Astrocyte (in vitro differentiated cells and primary cell): Measurements from ENCODE around the gene UBL4B. TPM values are rescaled to one million over a fixed set of nuclear protein-coding genes. Genes with fewer than 3 reads are reported as not detected.

Experiments
- DNase-seq: peaks from one replicate; pipeline ENCODE4 v3.0.0-alpha.2; 2010; ENCODE audit warnings: low read depth
- FAIRE-seq: peaks from 2 replicates; lab custom pipeline; 2011; peaks lifted over from hg19 to GRCh38; lab: Jason Lieb, UNC
- H2AFZ ChIP-seq: 2 replicates; pipeline ENCODE4 v1.6.0; 2012; ENCODE audit warnings: low read depth, low read length, inconsistent platforms
- H3K27ac ChIP-seq: 2 replicates; pipeline ENCODE4 v1.5.1; 2011; ENCODE audit warnings: low read depth, low read length, inconsistent platforms
- H3K27me3 ChIP-seq: 2 replicates; pipeline ENCODE4 v1.6.0; 2011; ENCODE audit warnings: low read length, inconsistent platforms; ENCODE audit not compliant: insufficient read depth
- H3K36me3 ChIP-seq: 2 replicates; pipeline ENCODE4 v1.5.1; 2011; ENCODE audit warnings: low read length, inconsistent platforms; ENCODE audit not compliant: insufficient read depth
- H3K4me1 ChIP-seq: 2 replicates; pipeline ENCODE4 v1.5.1; 2011; ENCODE audit warnings: low read length, inconsistent platforms; ENCODE audit not compliant: insufficient read depth
- H3K4me2 ChIP-seq: 2 replicates; pipeline ENCODE4 v1.6.0; 2012; ENCODE audit warnings: low read length, inconsistent platforms
- H3K4me3 ChIP-seq: 2 replicates; pipeline ENCODE4 v1.5.1; 2011; ENCODE audit warnings: low read depth, mild to moderate bottlenecking, low read length, inconsistent platforms; ENCODE audit not compliant: insufficient read depth
- H3K79me2 ChIP-seq: 2 replicates; pipeline ENCODE4 v1.6.0; 2012; ENCODE audit warnings: mild to moderate bottlenecking, low read length, inconsistent platforms; ENCODE audit not compliant: insufficient read depth
- H3K9ac ChIP-seq: 2 replicates; pipeline ENCODE4 v1.6.0; 2012; ENCODE audit warnings: mild to moderate bottlenecking, low read length, inconsistent platforms
- H3K9me3 ChIP-seq: 2 replicates; pipeline ENCODE4 v1.5.1; 2012; ENCODE audit warnings: low read depth, mild to moderate bottlenecking, low read length, inconsistent platforms; ENCODE audit not compliant: insufficient read depth
- H4K20me1 ChIP-seq: 2 replicates; pipeline ENCODE4 v1.6.0; 2012; ENCODE audit warnings: low read length, inconsistent platforms; ENCODE audit not compliant: insufficient read depth
- H3K27ac Mint-ChIP-seq: one replicate; pipeline ENCODE4 v1.8.0; 2021; ENCODE audit warnings: mild to moderate bottlenecking, mixed read lengths; ENCODE audit not compliant: unreplicated experiment
- H3K27me3 Mint-ChIP-seq: one replicate; pipeline ENCODE4 v1.8.0; 2021; ENCODE audit warnings: low read depth, mixed read lengths; ENCODE audit not compliant: unreplicated experiment
- H3K36me3 Mint-ChIP-seq: one replicate; pipeline ENCODE4 v1.8.0; 2021; ENCODE audit warnings: low read depth, mixed read lengths; ENCODE audit not compliant: unreplicated experiment
- H3K4me1 Mint-ChIP-seq: one replicate; pipeline ENCODE4 v1.8.0; 2021; ENCODE audit warnings: low read depth, mixed read lengths; ENCODE audit not compliant: unreplicated experiment
- H3K4me3 Mint-ChIP-seq: one replicate; pipeline ENCODE4 v1.8.0; 2021; ENCODE audit warnings: mild to moderate bottlenecking, moderate library complexity, mixed read lengths; ENCODE audit not compliant: unreplicated experiment
- H3K9me3 Mint-ChIP-seq: one replicate; pipeline ENCODE4 v1.8.0; 2021; ENCODE audit warnings: mild to moderate bottlenecking, mixed read lengths; ENCODE audit not compliant: unreplicated experiment
- CTCF ChIP-seq: IDR thresholded peaks from 2 replicates; pipeline ENCODE4 v1.5.1; 2011; ENCODE audit warnings: low read depth, mild to moderate bottlenecking, inconsistent platforms, low read length, moderate library complexity; ENCODE audit not compliant: insufficient read depth
- EZH2 ChIP-seq: IDR thresholded peaks from 2 replicates; pipeline ENCODE4 v1.6.1; 2012; ENCODE audit warnings: mild to moderate bottlenecking, low read length, inconsistent platforms; ENCODE audit not compliant: insufficient read depth
- total RNA-seq: library from RNA; stranded (reverse); gene quantifications from 2 replicates; pipeline ENCODE4 v1.2.1, GENCODE V29; 2021

UBL4B gene
- total RNA-seq, 1 donor from 2014 or later: not detected

DNA sequence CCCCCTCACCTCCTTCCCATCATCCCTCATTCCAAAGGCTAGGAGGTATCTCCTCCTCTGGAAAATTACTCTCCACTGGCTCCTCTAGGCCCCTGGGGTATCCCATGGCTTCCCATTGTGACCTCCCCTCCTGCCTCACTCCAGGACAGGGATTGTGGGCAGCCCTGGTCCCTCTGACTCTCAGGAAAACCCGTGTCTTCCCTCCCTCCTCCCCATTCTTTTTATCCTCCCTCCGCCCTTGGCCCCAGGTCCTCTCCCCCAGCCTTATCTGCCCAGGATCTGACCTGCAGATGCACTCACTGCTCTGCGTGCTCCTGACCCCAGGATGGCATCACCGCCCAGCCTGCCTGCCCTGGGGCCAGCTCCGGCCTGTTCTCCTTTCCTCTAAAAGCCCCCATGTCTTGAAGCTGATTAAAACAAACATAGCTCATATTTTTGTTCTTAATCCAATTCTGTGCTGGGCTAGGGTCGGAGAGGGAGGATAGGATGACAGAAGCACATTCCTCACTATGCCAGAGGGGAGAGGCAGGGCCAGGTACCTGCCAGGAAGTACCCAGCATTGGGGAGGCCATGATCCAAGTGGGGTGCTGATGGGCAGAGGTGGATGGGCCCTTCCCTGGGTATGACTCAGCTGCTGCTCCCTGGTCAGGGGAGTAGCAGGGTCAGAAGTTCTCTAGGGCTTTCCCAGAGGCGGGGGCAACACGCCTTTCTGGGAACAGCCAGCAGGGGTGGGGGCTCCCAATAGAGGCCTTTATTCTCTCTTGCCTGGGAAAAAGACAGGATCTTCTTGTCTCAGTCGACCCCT is 13.8 kb upstream of the UBL4B start:
- H4K20me1 ChIP-seq: no peaks in the 10 kb centered on the region
- H3K36me3 Mint-ChIP-seq: peaks cover 3% of the 10 kb centered on the region
- H3K9me3 Mint-ChIP-seq: no peaks in the 10 kb centered on the region
- peaks cover 10% of the 10 kb centered on the region for H3K4me1 Mint-ChIP-seq
- H3K27me3 ChIP-seq: peaks cover 23% of the 10 kb centered on the region
- TF ChIP-seq EZH2: no peak
- no peak for TF ChIP-seq CTCF
- H3K4me3 ChIP-seq: no peak overlapping the region
- FAIRE-seq (no peak), DNase-seq (no peak)
- no peak overlapping the region for H3K9ac ChIP-seq
- H3K27ac Mint-ChIP-seq: no peak overlapping the region
- no peak overlapping the region for H3K27ac ChIP-seq
- no peak overlapping the region for H3K4me2 ChIP-seq
- H3K36me3 ChIP-seq: no peaks in the 10 kb centered on the region
- peaks cover 4% of the 10 kb centered on the region for H3K4me1 ChIP-seq
- H2AFZ ChIP-seq: no peak overlapping the region
- H3K27me3 Mint-ChIP-seq: peaks cover 68% of the 10 kb centered on the region
- no peaks in the 10 kb centered on the region for H3K9me3 ChIP-seq
- no peak overlapping the region for H3K4me3 Mint-ChIP-seq
- no peaks in the 10 kb centered on the region for H3K79me2 ChIP-seq

- Mint-ChIP-seq H3K27me3 (peaks cover 72% of the 10 kb centered on the region), H3K9me3 (peaks cover 2% of the 10 kb centered on the region), H3K36me3 (peaks cover 3% of the 10 kb centered on the region), H3K27ac (no peak overlapping the region), H3K4me3 (no peak overlapping the region), H3K4me1 (peaks cover 4% of the 10 kb centered on the region)
- no peak overlapping the region for H3K9ac ChIP-seq
- no peak for FAIRE-seq
- H3K9me3 ChIP-seq: no peaks in the 10 kb centered on the region
- no peak overlapping the region for H3K4me2 ChIP-seq
- no peaks in the 10 kb centered on the region for H3K79me2 ChIP-seq
- no peak for DNase-seq
- no peak overlapping the region for H3K27ac ChIP-seq
- H3K4me1 ChIP-seq: peaks cover 4% of the 10 kb centered on the region
- H3K4me3 ChIP-seq: no peak overlapping the region
- H2AFZ ChIP-seq: no peak overlapping the region
- H3K27me3 ChIP-seq: peaks cover 19% of the 10 kb centered on the region
- TF ChIP-seq CTCF: no peak
- TF ChIP-seq EZH2: no peak
- H4K20me1 ChIP-seq: no peaks in the 10 kb centered on the region
- H3K36me3 ChIP-seq: no peaks in the 10 kb centered on the region
Measured at GRCh38 chr1:110100335-110100734, 11.9 kb upstream of the UBL4B start.

- DNase-seq (no peak), FAIRE-seq (no peak)
- Histone ChIP-seq H3K36me3 (no peaks in the 10 kb centered on the region), H3K4me3 (peak overlapping the region; percentile 23), H3K27me3 (peaks cover 19% of the 10 kb centered on the region), H4K20me1 (no peaks in the 10 kb centered on the region), H2AFZ (no peak overlapping the region), H3K4me1 (peaks cover 4% of the 10 kb centered on the region), H3K9me3 (no peaks in the 10 kb centered on the region), H3K79me2 (no peaks in the 10 kb centered on the region), H3K9ac (no peak overlapping the region), H3K4me2 (no peak overlapping the region), H3K27ac (no peak overlapping the region)
- TF ChIP-seq CTCF (no peak), EZH2 (no peak)
- Mint-ChIP-seq H3K4me3 (no peak overlapping the region), H3K27ac (no peak overlapping the region), H3K36me3 (peaks cover 3% of the 10 kb centered on the region), H3K27me3 (peaks cover 58% of the 10 kb centered on the region), H3K4me1 (peaks cover 4% of the 10 kb centered on the region), H3K9me3 (peaks cover 2% of the 10 kb centered on the region)
Measured at GRCh38 chr1:110102081-110102480, 10.2 kb upstream of the UBL4B start.
